Liver (tissue), 3 donors: ENCODE measurements around the gene OPN4.

Experiments
- EGR1 ChIP-seq, 2 donors: IDR thresholded peaks; 2 replicates each; pipeline ENCODE4 v1.6.1; 2016 to 2018; ENCODE audit warnings: antibody characterized with exemption in 2 of 2, low read depth in 2 of 2
- FOXA1 ChIP-seq: IDR thresholded peaks from 2 replicates; pipeline ENCODE4 v1.6.1; 2016; ENCODE audit warnings: antibody characterized with exemption
- FOXA2 ChIP-seq: IDR thresholded peaks from 2 replicates; pipeline ENCODE4 v1.6.1; 2016; ENCODE audit warnings: antibody characterized with exemption
- GABPA ChIP-seq, 2 donors: IDR thresholded peaks in 1 of 2; conservative IDR thresholded peaks in 1 of 2; 2 replicates each; pipeline ENCODE4 v1.6.1; 2016; ENCODE audit warnings: antibody characterized with exemption in 2 of 2, mild to moderate bottlenecking in 1 of 2, moderate library complexity in 1 of 2
- JUND ChIP-seq, 2 donors: IDR thresholded peaks; 2 replicates each; pipeline ENCODE4 v1.6.1; 2016; ENCODE audit warnings: antibody characterized with exemption in 2 of 2
- NR2F2 ChIP-seq: IDR thresholded peaks from 2 replicates; pipeline ENCODE4 v1.6.1; 2016; ENCODE audit warnings: antibody characterized with exemption
- TAF1 ChIP-seq: conservative IDR thresholded peaks from 2 replicates; pipeline ENCODE4 v1.6.1; 2016; ENCODE audit warnings: antibody characterized with exemption, mild to moderate bottlenecking
- YY1 ChIP-seq: IDR thresholded peaks from 2 replicates; pipeline ENCODE4 v1.6.1; 2016; ENCODE audit warnings: antibody characterized with exemption, mild to moderate bottlenecking
- TF ChIP-seq, protein P1 (sequence below): fragments of 150-350 bp; IDR thresholded peaks from 2 replicates; pipeline ENCODE4 v1.5.1; 2017; ENCODE audit warnings: improper control_type of control experiment, low read depth, low read length; ENCODE audit not compliant: missing input control
- TF ChIP-seq, protein P2 (sequence below): IDR thresholded peaks from 2 replicates; pipeline ENCODE4 v1.6.1; 2016; ENCODE audit warnings: antibody characterized with exemption
- TF ChIP-seq, protein P3 (sequence below): IDR thresholded peaks from 2 replicates; pipeline ENCODE4 v1.6.1; 2016; ENCODE audit warnings: antibody characterized with exemption
- TF ChIP-seq, protein P4 (sequence below): IDR thresholded peaks from 2 replicates; pipeline ENCODE4 v1.6.1; 2016; ENCODE audit warnings: antibody characterized with exemption, mild to moderate bottlenecking
- donor health status: healthy.
- donor health status: healthy.

DNA sequence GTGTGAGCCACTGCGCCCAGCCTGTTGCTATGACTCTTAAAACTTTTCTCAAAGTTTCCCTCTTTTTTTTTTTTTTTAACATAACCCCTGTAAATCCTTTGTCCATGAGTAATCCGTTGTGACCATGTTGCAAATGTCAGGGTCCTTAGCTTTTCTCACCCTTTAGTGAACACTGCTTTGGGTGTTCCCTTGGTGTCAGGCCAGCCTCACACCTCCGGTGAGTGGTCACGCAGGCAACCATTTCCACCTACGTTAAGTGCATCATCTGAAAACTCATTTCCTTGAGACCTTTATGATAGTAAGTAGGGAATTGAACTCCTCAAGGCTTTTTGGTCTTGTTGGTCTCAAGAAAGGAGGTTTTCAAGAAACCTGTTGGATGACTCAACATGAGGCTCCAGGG lies 41.3 kb upstream of the OPN4 start:
- TF ChIP-seq, protein P1, sequence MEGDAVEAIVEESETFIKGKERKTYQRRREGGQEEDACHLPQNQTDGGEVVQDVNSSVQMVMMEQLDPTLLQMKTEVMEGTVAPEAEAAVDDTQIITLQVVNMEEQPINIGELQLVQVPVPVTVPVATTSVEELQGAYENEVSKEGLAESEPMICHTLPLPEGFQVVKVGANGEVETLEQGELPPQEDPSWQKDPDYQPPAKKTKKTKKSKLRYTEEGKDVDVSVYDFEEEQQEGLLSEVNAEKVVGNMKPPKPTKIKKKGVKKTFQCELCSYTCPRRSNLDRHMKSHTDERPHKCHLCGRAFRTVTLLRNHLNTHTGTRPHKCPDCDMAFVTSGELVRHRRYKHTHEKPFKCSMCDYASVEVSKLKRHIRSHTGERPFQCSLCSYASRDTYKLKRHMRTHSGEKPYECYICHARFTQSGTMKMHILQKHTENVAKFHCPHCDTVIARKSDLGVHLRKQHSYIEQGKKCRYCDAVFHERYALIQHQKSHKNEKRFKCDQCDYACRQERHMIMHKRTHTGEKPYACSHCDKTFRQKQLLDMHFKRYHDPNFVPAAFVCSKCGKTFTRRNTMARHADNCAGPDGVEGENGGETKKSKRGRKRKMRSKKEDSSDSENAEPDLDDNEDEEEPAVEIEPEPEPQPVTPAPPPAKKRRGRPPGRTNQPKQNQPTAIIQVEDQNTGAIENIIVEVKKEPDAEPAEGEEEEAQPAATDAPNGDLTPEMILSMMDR, result no peak
- TF ChIP-seq EGR1 (IDR thresholded peaks at IDR 0.05; ENCODE audit: low read depth in 2 of 2) (no peak), GABPA (IDR thresholded peaks at IDR 0.05 in 1 of 2, conservative IDR thresholded peaks at IDR 0.05 in 1 of 2) (no peak), FOXA1 (no peak), FOXA2 (no peak), JUND (IDR thresholded peaks at IDR 0.05) (no peak), NR2F2 (no peak), TAF1 (no peak), YY1 (no peak)
- TF ChIP-seq, protein P2, sequence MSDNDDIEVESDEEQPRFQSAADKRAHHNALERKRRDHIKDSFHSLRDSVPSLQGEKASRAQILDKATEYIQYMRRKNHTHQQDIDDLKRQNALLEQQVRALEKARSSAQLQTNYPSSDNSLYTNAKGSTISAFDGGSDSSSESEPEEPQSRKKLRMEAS, result no peak
- TF ChIP-seq, protein P3, sequence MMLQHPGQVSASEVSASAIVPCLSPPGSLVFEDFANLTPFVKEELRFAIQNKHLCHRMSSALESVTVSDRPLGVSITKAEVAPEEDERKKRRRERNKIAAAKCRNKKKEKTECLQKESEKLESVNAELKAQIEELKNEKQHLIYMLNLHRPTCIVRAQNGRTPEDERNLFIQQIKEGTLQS, result no peak
- TF ChIP-seq, protein P4, sequence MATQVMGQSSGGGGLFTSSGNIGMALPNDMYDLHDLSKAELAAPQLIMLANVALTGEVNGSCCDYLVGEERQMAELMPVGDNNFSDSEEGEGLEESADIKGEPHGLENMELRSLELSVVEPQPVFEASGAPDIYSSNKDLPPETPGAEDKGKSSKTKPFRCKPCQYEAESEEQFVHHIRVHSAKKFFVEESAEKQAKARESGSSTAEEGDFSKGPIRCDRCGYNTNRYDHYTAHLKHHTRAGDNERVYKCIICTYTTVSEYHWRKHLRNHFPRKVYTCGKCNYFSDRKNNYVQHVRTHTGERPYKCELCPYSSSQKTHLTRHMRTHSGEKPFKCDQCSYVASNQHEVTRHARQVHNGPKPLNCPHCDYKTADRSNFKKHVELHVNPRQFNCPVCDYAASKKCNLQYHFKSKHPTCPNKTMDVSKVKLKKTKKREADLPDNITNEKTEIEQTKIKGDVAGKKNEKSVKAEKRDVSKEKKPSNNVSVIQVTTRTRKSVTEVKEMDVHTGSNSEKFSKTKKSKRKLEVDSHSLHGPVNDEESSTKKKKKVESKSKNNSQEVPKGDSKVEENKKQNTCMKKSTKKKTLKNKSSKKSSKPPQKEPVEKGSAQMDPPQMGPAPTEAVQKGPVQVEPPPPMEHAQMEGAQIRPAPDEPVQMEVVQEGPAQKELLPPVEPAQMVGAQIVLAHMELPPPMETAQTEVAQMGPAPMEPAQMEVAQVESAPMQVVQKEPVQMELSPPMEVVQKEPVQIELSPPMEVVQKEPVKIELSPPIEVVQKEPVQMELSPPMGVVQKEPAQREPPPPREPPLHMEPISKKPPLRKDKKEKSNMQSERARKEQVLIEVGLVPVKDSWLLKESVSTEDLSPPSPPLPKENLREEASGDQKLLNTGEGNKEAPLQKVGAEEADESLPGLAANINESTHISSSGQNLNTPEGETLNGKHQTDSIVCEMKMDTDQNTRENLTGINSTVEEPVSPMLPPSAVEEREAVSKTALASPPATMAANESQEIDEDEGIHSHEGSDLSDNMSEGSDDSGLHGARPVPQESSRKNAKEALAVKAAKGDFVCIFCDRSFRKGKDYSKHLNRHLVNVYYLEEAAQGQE, result no peak
